PC-3 (cell line): ENCODE results near the gene POLR2C.
"Not testable (repeated sequence)": the region's sequence is repeated elsewhere in the genome, so short reads cannot be mapped to it uniquely, and the experiment has no call there.

Source experiments
- EZH2 ChIP-seq: fragments of 300-600 bp; sonication (generic); IDR thresholded peaks from one replicate; pipeline ENCODE4 v1.6.1; 2017; ENCODE audit warnings: antibody characterized with exemption, mild to moderate bottlenecking, low read length; ENCODE audit not compliant: unreplicated experiment
- EZH2phosphoT487 ChIP-seq: fragments of 300-600 bp; sonication (generic); IDR thresholded peaks from 2 replicates; pipeline ENCODE4 v1.6.1; 2018; ENCODE audit warnings: mild to moderate bottlenecking, antibody characterized with exemption, low read length, borderline replicate concordance
- TF ChIP-seq, protein P1 (sequence below): fragments of 300-600 bp; sonication (generic); conservative IDR thresholded peaks from 2 replicates; pipeline ENCODE4 v1.5.1; 2017; ENCODE audit warnings: antibody characterized with exemption, low read depth, mild to moderate bottlenecking, low read length

DNA sequence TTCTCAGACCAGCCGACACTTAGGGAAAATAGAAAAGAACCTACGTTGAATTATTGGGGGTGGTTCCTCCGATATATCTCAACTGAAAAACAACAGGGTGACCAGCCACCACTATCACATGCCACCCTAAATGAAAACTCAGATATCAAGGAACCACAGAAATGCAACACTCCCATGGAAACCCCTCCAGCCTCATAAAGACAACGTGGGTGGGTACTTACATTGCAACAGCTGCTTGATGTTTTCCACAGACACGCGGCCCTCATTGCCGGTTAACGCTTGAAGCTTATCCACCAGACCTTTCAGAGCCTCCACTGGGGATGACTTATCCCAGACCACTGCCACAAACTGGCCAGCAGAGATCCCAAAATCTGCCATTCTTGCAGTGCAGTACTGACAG is 21.9 kb upstream of the POLR2C start:
- TF ChIP-seq, protein P1, sequence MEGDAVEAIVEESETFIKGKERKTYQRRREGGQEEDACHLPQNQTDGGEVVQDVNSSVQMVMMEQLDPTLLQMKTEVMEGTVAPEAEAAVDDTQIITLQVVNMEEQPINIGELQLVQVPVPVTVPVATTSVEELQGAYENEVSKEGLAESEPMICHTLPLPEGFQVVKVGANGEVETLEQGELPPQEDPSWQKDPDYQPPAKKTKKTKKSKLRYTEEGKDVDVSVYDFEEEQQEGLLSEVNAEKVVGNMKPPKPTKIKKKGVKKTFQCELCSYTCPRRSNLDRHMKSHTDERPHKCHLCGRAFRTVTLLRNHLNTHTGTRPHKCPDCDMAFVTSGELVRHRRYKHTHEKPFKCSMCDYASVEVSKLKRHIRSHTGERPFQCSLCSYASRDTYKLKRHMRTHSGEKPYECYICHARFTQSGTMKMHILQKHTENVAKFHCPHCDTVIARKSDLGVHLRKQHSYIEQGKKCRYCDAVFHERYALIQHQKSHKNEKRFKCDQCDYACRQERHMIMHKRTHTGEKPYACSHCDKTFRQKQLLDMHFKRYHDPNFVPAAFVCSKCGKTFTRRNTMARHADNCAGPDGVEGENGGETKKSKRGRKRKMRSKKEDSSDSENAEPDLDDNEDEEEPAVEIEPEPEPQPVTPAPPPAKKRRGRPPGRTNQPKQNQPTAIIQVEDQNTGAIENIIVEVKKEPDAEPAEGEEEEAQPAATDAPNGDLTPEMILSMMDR = not testable (repeated sequence)
- not testable (repeated sequence) for TF ChIP-seq EZH2phosphoT487, EZH2
